Stimulated activated CD8-positive, alpha-beta memory T cell treated with anti-CD3 and anti-CD28 coated beads, Interleukin-4, amount 100 ng/mL, for 24 hours (primary cell): Measurements from ENCODE around the gene SLC25A44.

ENCODE experiments used
- DNase-seq: peaks from one replicate; pipeline ENCODE4 v3.0.0-alpha.2; 2020; ENCODE audit warnings: low read depth

The SLC25A44 gene

GRCh38 chr1:156242738-156243137 is 48.8 kb downstream of the SLC25A44 start:
- no peak for DNase-seq

GRCh38 chr1:156244126-156244525 is 50.2 kb downstream of the SLC25A44 start:
- no peak for DNase-seq

GRCh38 chr1:156244712-156245111 is 50.8 kb downstream of the SLC25A44 start:
- DNase-seq, result no peak

- DNase-seq, result no peak
Measured at GRCh38 chr1:156245451-156246232, 51.7 kb downstream of the SLC25A44 start.

GRCh38 chr1:156246241-156246780 is 52.4 kb downstream of the SLC25A44 start:
- no peak for DNase-seq

GRCh38 chr1:156246781-156247459 is 53.0 kb downstream of the SLC25A44 start:
- no peak for DNase-seq

GRCh38 chr1:156247460-156248322 is 53.8 kb downstream of the SLC25A44 start, which contains the start of gene PAQR6:
PAQR6 (minus strand) TSS chr1:156248056; CDS start chr1:156246731, 1,325 bp downstream.
- DNase-seq, result no peak

- no peak for DNase-seq
Measured at GRCh38 chr1:156248323-156248683, 54.4 kb downstream of the SLC25A44 start.

- DNase-seq, result no peak
Measured at GRCh38 chr1:156249593-156249992, 55.7 kb downstream of the SLC25A44 start.

GRCh38 chr1:156251527-156251926 is 57.6 kb downstream of the SLC25A44 start:
- DNase-seq, result no peak

GRCh38 chr1:156253634-156254033 is 59.7 kb downstream of the SLC25A44 start:
- no peak for DNase-seq

- no peak for DNase-seq
Measured at GRCh38 chr1:156257711-156258110, 63.8 kb downstream of the SLC25A44 start.

- DNase-seq, result no peak
Measured at GRCh38 chr1:156258859-156259258, 65.0 kb downstream of the SLC25A44 start.

- DNase-seq, result no peak
Measured at GRCh38 chr1:156259805-156260204, 65.9 kb downstream of the SLC25A44 start.

- no peak for DNase-seq
Measured at GRCh38 chr1:156260896-156261295, 67.0 kb downstream of the SLC25A44 start.
